DOHH2 (cell line): Measurements from ENCODE around the gene CRYBG3.

Experiments used
- H3F3A ChIP-seq: fragments of 200-600 bp; sonication (generic), shearing (Covaris generic); 2 replicates; pipeline ENCODE4 v1.6.0; 2016; ENCODE audit warnings: antibody characterized with exemption, mild to moderate bottlenecking; ENCODE audit not compliant: control insufficient read depth, insufficient read depth
- H3K27ac ChIP-seq: fragments of 200-600 bp; sonication (generic); 2 replicates; pipeline ENCODE4 v1.5.1; 2014; ENCODE audit warnings: low read depth, mild to moderate bottlenecking, low read length, moderate library complexity
- H3K27me3 ChIP-seq: fragments of 200-600 bp; sonication (generic); 2 replicates; pipeline ENCODE4 v1.6.1; 2014; ENCODE audit warnings: mild to moderate bottlenecking, low read length, mixed read lengths; ENCODE audit not compliant: control insufficient read depth
- H3K36me3 ChIP-seq: fragments of 200-600 bp; sonication (generic); 2 replicates; pipeline ENCODE4 v1.6.1; 2014; ENCODE audit warnings: mild to moderate bottlenecking, low read length, moderate library complexity, mixed read lengths; ENCODE audit not compliant: control insufficient read depth
- H3K4me1 ChIP-seq: fragments of 200-600 bp; sonication (generic); 2 replicates; pipeline ENCODE4 v1.6.1; 2014; ENCODE audit warnings: mild to moderate bottlenecking, low read length, mixed read lengths; ENCODE audit not compliant: control insufficient read depth
- H3K4me2 ChIP-seq: fragments of 200-600 bp; sonication (generic); 2 replicates; pipeline ENCODE4 v1.6.0; 2014; ENCODE audit warnings: mild to moderate bottlenecking, low read length, moderate library complexity
- H3K4me3 ChIP-seq: fragments of 200-600 bp; sonication (generic); 2 replicates; pipeline ENCODE4 v1.5.1; 2014; ENCODE audit warnings: mild to moderate bottlenecking, low read length, mixed read lengths
- H3K79me2 ChIP-seq: fragments of 200-600 bp; sonication (generic); 2 replicates; pipeline ENCODE4 v1.6.1; 2014; ENCODE audit warnings: mild to moderate bottlenecking, low read length, mixed read lengths; ENCODE audit not compliant: control insufficient read depth
- H3K9me2 ChIP-seq: fragments of 200-600 bp; sonication (generic); replicated peaks from 2 replicates; pipeline ENCODE4 v1.6.1; 2014; ENCODE audit warnings: mild to moderate bottlenecking, low read length, mixed read lengths; ENCODE audit not compliant: control insufficient read depth
- H3K9me3 ChIP-seq: fragments of 200-600 bp; sonication (generic); 2 replicates; pipeline ENCODE4 v1.6.1; 2014; ENCODE audit warnings: antibody characterized with exemption, low read length, mixed read lengths; ENCODE audit not compliant: control insufficient read depth, insufficient read depth
- H4K20me1 ChIP-seq: fragments of 200-600 bp; sonication (generic); 2 replicates; pipeline ENCODE4 v1.6.0; 2014; ENCODE audit warnings: low read depth, mild to moderate bottlenecking, antibody characterized with exemption, low read length, moderate library complexity; ENCODE audit not compliant: control insufficient read depth, insufficient read depth
- EZH2phosphoT487 ChIP-seq: fragments of 200-600 bp; sonication (generic); IDR thresholded peaks from 2 replicates; pipeline ENCODE4 v1.6.1; 2017; ENCODE audit warnings: borderline replicate concordance, mild to moderate bottlenecking, antibody characterized with exemption, low read length, moderate library complexity, mixed read lengths
- TF ChIP-seq, protein P1 (sequence below): fragments of 200-600 bp; sonication (generic); IDR thresholded peaks from one replicate; pipeline ENCODE4 v1.5.1; 2014; ENCODE audit warnings: antibody characterized with exemption, mild to moderate bottlenecking, low read depth, low read length; ENCODE audit not compliant: poor library complexity, severe bottlenecking

CRYBG3 gene

DNA sequence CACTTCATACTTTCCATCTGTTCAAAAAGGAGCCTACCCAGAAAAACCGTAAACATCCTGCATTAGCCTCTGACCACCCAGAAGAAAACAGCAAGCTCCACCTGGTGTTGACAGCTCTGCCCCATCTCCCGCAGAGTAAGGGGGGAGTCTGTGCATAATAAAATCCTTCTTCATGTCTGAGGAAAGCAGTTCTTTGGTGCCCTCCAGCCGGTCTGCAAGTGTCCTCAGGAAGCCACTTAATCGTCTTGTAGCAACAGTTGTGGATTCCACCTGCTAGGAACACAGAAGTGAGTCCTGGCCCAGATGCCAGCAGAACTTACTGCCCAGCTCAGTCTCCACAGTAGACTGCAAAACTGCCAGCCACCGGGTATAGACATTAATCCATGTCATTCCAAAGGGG, 127.9 kb downstream of the CRYBG3 start:
- Histone ChIP-seq H3K4me3 (no peak overlapping the region), H3K27me3 (no peaks in the 10 kb centered on the region), H3K4me2 (no peak overlapping the region), H3K27ac (no peak overlapping the region), H3F3A (no peaks in the 10 kb centered on the region), H3K79me2 (no peaks in the 10 kb centered on the region), H3K9me3 (no peaks in the 10 kb centered on the region), H3K4me1 (no peaks in the 10 kb centered on the region), H3K9me2 (no peaks in the 10 kb centered on the region), H3K36me3 (peaks cover 94% of the 10 kb centered on the region), H4K20me1 (no peaks in the 10 kb centered on the region)
- TF ChIP-seq EZH2phosphoT487: no peak
- TF ChIP-seq, protein P1, sequence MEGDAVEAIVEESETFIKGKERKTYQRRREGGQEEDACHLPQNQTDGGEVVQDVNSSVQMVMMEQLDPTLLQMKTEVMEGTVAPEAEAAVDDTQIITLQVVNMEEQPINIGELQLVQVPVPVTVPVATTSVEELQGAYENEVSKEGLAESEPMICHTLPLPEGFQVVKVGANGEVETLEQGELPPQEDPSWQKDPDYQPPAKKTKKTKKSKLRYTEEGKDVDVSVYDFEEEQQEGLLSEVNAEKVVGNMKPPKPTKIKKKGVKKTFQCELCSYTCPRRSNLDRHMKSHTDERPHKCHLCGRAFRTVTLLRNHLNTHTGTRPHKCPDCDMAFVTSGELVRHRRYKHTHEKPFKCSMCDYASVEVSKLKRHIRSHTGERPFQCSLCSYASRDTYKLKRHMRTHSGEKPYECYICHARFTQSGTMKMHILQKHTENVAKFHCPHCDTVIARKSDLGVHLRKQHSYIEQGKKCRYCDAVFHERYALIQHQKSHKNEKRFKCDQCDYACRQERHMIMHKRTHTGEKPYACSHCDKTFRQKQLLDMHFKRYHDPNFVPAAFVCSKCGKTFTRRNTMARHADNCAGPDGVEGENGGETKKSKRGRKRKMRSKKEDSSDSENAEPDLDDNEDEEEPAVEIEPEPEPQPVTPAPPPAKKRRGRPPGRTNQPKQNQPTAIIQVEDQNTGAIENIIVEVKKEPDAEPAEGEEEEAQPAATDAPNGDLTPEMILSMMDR: no peak

GRCh38 chr3:97950360-97950759, 128.5 kb downstream of the CRYBG3 start:
- no peaks in the 10 kb centered on the region for H3K79me2 ChIP-seq
- H3K4me2 ChIP-seq: no peak overlapping the region
- H3K4me3 ChIP-seq: no peak overlapping the region
- no peaks in the 10 kb centered on the region for H3K9me2 ChIP-seq
- H3K36me3 ChIP-seq: peaks cover 94% of the 10 kb centered on the region
- no peaks in the 10 kb centered on the region for H3K4me1 ChIP-seq
- H3K9me3 ChIP-seq: no peaks in the 10 kb centered on the region
- no peaks in the 10 kb centered on the region for H3K27me3 ChIP-seq
- no peaks in the 10 kb centered on the region for H4K20me1 ChIP-seq
- no peaks in the 10 kb centered on the region for H3F3A ChIP-seq
- no peak for TF ChIP-seq EZH2phosphoT487
- TF ChIP-seq, protein P1: no peak
- H3K27ac ChIP-seq: no peak overlapping the region

DNA sequence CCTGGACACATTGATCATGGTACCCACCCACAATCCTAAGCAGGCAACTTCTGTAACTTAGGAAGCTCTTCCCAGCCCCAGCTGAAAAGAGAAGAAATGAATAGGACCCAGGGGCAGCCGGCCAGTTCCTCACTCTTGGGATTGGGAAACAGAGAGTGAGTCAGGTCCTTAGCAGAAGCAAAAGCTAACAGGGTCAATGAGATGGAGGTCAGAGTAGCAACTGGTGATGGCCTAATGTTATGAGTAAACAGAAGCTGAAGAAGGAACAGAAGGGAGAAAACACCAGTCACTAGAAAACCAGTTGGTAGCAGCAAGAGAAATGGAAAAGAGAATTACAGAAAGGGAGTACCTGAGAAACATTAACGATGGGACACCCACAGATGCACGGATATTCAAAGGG, 130.5 kb downstream of the CRYBG3 start:
- H3K27me3 ChIP-seq: no peaks in the 10 kb centered on the region
- H3K27ac ChIP-seq: no peak overlapping the region
- TF ChIP-seq, protein P1: no peak
- TF ChIP-seq EZH2phosphoT487: no peak
- no peak overlapping the region for H3K4me3 ChIP-seq
- no peaks in the 10 kb centered on the region for H3K9me3 ChIP-seq
- no peaks in the 10 kb centered on the region for H3K9me2 ChIP-seq
- H3K4me2 ChIP-seq: no peak overlapping the region
- no peaks in the 10 kb centered on the region for H3K79me2 ChIP-seq
- no peaks in the 10 kb centered on the region for H3K4me1 ChIP-seq
- H4K20me1 ChIP-seq: no peaks in the 10 kb centered on the region
- no peaks in the 10 kb centered on the region for H3F3A ChIP-seq
- H3K36me3 ChIP-seq: peaks cover 95% of the 10 kb centered on the region

GRCh38 chr3:97952872-97953271, 131.1 kb downstream of the CRYBG3 start:
- Histone ChIP-seq H3K4me3 (no peak overlapping the region), H3K27me3 (no peaks in the 10 kb centered on the region), H3F3A (no peaks in the 10 kb centered on the region), H3K9me3 (no peaks in the 10 kb centered on the region), H3K79me2 (no peaks in the 10 kb centered on the region), H3K9me2 (no peaks in the 10 kb centered on the region), H3K27ac (no peak overlapping the region), H3K4me2 (no peak overlapping the region), H4K20me1 (no peaks in the 10 kb centered on the region), H3K4me1 (no peaks in the 10 kb centered on the region), H3K36me3 (peaks cover 95% of the 10 kb centered on the region)
- TF ChIP-seq, protein P1: no peak
- TF ChIP-seq EZH2phosphoT487: no peak
